ENCODE data around the gene GSDME.

The GSDME gene

DNA sequence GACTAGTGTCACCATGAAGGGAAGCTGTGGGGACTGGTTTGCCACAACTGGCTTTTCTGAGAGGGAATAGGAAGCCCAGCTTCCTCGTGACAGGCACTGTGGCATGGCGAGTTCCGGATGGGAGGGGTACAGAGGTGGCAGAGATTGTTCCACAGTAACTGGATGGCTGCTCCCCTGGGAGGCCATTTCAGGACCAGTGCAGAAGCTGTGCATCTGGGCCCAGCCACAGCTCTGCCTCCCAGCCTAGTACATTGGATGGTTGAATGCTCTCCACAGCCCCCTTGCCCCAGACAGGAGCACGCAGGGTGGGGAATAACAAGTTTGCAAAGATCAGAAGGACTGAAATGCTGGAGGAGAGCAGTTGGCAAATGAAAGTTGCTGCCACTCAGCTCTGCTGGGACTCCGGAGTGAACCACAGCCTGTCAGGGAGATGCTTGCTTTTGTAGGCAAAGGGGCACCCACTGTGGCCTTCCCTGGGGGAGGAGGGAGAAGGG lies 51.8 kb downstream of the GSDME start:
- DNase-seq (ENCODE audit: low read depth, low spot score) = no peak

DNA sequence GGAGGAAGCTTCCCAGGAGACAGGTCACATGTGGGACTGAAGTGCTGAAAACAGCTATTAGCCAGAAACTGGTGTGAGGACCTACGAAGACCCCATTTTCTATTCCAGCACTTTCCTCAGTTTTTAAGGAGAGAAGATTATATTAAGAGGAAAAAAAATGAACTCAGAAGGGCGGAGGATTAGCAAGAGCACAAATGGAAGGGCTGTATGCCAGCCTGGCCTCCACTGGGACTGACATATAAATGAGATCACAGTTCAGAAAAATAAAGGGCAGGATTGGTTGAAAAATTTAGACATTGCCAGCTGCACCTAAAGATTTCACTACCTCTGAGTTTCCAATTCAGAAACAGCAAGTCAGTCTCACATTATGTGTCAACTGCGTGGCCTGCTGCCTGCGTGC lies 53.0 kb downstream of the GSDME start:
- no peak for DNase-seq (ENCODE audit: low read depth, low spot score)

DNA sequence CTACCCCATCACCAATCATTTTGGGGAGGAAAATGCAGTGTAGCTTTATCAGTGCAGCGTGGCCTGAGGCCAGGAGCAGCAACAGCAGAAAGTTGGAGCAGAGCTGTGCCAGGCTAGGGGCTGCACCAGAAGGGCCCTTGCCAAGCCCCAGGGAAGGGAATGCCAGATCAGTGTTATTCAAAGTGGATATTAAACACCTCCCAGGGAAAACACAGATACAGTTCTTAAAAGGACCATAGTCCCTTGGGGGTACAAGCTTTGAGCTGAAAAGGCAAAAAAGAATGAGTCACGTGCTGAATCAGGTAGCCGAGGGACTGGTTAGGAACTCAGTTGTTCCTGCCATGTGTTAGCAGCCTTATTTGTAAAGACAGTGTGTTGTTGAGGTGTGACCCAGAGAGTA lies 54.0 kb downstream of the GSDME start:
- DNase-seq (ENCODE audit: low read depth, low spot score) = no peak

DNA sequence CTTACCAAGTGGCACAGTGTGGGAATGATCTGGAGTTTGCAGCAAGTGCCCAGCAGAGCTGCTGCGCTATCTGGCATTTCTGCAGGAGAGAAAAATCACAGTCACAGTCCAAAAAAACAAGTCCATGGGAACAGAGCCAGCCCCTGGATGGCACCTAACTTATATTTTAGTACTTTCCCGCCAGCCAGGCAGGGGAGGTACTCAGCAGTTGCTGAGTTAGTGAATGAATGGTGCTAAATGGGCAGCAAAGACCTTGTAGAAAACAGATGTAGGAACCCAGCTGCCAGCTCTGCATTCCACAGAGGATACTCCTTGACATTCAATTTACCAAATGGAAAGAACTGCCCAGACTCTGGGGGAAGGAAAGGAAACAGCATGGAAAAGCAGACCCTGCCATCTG lies 54.5 kb downstream of the GSDME start:
- DNase-seq (ENCODE audit: low read depth, low spot score) = no peak

DNA sequence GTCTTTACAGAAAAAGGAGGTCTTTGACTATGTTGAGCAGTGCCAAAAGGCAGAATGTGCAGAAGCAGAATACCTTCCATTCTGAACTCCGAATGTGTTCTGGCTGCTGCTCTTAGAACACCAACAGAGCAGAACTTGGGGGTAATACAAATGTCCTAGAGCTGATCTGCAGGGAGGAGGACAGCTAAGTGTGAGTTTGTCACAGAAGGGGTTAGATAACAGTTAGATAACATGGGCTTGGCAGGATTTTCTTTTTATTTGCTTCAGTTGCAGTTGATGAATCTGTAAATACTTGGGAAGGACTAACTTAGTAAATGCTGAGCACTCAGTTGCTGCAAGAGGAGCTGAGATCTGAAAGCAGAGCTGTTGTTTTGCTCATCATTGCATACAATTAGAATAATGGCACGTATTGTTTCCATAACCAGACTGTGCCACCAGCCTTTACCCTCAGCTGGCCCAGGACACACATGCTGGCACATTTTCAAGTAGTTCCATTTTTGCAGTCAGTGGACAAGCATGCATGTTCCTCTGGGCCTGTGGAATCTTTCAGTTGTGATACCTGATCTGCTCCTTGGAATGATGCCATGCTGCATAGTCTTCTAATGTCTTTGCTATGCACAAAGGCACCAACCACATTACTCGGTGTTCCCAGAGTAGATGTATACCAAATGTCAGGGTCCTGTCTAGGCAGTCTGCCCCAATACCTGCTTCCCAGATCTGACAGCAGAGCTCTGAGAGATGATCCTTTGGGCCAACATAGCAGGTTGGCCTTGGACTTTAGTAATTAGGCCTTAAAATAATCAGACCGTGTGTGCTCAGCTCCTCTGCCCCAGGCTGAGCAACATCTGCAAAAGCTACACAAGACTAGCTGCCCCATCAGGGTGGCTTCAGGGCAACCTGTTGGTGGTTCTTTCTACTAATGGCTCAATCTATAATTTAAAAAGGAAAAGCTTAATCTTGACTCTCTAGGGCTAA lies 55.7 kb downstream of the GSDME start:
- no peak for DNase-seq (ENCODE audit: low read depth, low spot score)

DNA sequence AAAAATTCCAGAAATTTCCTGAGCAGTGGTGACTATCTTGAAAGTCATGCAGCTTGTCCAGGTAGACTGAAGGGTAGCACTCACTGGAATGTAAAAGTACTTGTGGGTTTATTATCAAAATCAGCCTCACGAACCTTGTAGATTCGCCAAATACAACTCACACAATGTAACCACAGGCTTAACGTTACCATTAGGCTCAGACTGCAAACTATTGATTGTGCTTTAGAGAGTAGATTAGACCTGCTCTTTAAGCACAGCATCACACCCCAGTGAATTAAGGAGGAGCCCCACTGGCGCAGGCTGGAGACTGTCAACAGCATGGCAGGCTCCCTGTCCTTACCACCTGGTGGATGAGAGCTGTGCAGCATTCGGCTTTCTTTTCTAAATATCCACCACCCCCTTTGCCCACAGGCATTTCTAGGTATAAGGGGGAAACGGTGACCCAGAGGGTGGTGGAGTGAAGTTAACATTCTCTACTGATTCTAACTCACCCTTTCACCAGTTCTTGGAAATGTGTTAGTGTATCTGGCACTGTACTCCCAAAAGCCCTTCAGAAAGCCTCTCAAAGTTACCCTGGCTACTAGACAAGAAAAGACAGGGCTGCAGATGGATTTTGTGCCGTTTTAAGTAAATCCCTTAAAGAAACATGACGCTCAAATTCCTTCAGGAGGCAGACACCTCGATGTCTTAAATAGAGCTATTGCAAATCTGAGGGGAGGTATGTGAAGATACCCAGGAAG lies 56.6 kb downstream of the GSDME start:
- no peak for DNase-seq (ENCODE audit: low read depth, low spot score)

DNA sequence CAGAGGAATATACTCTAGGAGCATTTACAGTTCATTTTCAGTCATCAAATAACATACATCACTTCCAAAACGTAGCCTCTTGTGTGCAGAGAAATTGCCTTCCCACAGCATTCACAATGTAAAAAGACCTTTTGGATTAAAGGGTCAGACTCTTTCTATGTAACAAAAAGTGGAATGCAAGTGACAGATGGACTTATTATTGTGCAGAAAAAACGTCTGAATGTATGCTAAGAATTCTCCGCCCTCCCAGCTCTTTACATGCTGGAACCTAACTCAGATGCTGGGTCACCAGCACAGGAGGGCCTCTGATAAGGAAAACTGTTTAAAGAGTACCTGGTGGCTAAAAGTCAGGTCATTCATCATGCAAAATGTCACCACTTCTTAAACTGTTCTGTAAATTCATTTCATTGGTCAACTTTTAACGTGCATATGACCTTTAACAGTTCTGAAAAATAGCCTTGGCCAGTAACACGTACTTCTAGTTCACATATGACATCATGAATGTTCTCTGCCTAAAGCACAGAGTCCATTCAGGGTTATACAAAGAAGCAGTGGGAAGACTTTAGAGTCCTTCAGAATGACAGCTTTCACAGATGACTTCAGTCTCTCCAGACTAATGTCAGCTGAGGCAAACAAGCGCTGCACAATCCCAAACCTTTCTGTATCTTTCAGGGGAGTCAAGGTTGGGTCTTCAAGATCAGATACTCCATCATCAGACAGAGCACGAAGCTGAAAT lies 58.6 kb downstream of the GSDME start:
- no peak for DNase-seq (ENCODE audit: low read depth, low spot score)

DNA sequence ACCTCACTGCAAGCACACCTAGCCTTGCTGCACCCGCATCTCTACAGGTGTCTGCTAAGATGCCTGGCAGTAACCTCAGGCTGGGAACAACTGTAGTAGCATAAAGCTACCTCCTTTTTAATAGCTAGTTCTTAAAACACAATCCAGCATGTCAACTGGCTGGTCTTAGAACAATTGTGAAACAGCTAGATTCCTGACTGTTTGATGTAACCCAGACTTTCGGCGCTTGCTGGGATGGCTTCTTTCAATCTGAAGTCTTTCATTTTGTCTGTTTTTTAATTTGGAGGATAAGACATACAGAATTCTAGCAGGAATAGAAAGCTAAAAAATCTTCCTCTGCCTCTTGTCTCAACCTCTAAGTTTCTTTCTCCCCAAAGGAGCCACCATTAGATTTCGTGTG lies 59.8 kb downstream of the GSDME start:
- no peak for DNase-seq (ENCODE audit: low read depth, low spot score)

DNA sequence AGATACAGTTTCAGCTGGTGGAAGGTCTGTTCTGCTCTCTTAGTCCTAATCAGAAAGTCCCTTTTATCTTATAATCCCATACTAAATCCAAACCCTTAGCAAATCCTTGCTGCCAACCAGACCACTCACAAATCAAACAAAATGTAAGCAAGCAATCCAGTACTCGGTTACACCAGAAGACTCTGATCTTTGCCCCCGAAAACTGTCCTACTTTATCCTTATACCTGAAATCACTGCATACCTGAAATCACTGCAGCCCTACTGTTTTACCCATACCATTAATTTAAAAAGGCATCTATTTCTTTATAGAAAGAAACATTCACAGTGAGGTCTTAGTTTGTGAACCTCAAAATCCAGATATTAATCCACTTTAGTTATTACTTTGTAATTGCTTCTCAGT lies 64.7 kb downstream of the GSDME start:
- DNase-seq (ENCODE audit: low read depth, low spot score) = no peak

DNA sequence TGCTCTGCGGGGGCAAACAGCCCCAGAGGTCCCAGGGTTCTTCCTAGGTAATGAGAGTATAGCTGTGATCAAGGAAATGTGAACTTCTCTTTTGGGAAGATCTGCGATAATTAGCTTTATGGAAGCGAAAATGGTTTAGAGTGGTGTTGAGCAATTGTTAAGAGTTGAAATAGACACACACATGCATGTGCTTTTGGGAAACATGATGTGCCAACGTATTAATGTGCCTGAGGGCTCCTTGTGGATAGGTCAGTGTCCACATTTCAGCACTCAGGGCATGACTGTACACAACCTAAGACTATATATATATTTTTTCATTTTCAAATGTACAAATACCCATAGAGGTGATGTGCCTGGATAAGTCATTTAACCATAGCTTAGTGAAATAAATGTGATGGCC lies 67.0 kb downstream of the GSDME start:
- no peak for DNase-seq (ENCODE audit: low read depth, low spot score)

DNA sequence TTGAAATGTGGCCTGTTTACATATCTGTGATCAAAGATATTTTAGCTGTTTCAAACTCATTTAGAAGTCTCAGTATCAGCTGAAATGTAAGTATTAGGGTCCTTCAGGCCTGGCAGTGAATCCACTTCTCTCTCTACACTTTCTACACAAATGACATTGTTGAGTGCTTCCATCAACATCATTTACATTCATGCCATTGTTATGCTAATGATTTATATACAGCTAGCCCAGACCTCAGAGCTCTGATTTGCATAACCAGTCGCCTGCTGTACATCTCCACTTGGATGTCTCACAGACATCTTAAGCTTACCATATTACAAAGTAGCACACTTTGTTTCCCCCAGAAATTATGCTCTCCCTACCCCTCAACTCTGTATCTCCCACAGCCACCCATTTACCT lies 71.6 kb downstream of the GSDME start:
- no peak for DNase-seq (ENCODE audit: low read depth, low spot score)

DNA sequence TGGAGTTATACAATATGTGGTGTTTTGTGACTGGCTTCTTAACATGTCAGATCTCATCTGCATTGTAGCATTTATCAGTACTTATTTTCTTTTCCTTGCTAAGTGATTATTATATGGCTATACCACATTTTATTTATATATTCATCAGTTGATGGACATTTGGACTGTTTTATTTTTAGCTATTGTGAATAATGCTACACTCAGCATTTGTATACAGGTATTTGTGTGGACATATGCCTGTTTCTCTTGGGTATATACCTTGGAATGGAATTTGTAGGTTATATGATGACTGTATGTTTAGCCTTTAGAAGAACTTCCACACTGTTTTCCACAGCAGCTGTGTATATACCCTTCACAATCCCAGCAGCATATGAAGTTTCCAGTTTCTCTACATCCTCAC lies 86.5 kb downstream of the GSDME start:
- no peak for DNase-seq (ENCODE audit: low read depth, low spot score)

DNA sequence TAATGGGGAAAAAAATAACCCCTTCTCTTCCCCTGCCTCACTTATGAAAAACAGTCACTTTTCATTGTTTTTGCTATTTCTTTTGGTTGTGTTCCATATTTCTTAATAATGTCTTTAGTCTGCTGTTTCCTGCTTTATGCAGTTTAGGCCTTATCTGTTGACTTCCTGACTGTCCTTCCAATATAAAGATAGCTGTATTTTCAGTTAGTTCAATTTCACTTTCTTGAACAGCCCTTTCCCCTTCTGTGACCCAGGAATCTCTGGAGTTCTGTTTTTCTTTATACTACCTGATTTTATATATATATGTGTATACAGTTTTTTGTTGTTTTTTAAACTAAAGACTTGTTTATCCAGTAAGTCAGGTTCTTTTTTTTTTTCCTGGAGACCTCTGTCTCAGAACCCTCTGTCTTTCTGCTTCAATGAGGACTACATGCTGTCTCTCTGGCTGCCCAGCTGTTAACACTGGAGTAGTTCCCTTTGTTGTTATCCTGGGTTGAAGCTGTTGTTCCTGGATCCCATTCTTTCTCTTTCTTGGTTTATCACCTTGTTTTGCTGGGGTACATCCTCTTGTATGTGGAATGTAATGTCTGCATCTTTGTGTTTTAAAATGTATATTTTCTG lies 87.2 kb downstream of the GSDME start:
- no peak for DNase-seq (ENCODE audit: low read depth, low spot score)

DNA sequence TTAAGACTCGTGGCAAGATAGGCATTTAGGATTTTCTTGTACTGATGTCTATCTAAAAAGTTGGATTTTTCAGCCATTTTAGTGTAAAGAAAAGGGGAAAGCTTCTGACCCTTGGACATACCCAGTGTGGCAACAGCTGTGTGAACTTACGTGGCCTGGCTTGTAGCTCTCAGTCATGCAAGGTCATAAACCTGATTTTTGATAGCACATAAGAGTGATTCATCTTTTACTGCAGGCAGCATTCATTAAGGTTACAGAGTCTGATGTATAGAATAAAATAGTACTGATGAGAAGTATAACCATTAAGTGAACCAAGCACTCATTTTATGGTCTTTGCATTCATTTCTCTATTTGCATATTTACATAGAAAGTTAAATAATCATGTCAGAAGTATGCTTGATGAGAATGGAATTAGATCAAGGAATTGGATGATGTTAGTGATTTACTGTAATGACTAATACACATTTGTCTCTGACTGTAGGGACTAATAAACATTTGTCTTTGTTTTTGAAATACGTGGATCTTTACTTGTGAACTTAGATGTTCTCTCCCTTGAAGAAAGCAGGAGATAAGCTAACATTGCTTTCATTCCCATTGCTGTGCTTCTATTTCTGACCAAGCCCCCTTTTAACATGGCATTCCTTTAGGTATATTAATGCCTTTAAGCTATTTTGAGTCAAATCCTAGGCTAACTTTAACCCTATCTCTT lies 88.2 kb downstream of the GSDME start:
- DNase-seq (ENCODE audit: low read depth, low spot score) = no peak

DNA sequence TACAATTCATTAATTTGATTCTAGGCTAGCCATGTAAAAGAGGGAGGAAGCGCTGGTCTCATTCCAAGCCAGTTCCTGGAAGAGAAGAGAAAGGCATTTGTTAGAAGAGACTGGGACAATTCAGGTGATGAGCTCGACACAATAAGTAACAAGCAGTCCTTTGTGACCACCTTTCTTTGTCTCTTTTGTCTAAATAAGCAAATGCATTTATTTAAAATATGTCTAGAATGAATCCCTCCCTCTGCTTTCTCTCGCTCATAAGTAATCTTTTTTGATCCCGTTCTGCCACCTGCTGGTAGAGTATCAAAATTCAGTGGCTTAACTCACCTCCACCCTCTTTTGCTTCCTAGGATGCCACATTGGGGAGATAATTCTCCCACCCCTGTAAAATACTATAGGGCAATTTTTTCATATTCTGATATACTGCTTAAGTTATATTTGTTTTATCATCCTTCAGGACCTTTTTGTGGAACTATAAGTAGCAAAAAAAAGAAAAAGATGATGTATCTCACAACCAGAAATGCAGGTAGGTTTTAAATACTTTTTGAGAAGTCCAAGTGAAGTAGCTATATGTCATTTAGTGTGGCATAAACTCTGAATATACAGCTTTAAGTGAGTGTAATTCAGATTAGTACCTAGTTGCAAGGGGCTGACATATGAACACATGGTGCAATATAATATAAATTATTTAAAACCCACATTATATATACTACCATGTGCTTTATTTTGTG lies 91.5 kb downstream of the GSDME start:
- peak; percentile 17 for DNase-seq (ENCODE audit: low read depth, low spot score)

DNA sequence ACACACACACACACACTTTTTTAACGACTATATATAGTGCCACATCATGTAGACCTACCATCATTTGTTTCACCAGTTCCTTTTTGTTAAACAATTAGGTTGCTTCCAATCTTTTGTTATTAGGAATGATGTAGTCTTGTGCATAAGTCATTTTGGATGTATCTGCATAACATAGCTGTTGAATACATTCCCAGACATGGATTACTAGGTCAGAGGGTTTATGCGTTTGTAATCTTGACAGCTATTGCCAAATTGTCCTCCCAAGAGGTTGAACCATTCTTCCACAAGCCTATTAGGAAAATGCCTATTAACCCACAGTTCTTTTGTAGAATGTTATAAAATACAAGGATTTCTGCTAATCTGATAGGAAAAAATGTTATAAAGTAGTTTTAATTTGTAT lies 96.7 kb downstream of the GSDME start:
- DNase-seq (ENCODE audit: low read depth, low spot score) = no peak

DNA sequence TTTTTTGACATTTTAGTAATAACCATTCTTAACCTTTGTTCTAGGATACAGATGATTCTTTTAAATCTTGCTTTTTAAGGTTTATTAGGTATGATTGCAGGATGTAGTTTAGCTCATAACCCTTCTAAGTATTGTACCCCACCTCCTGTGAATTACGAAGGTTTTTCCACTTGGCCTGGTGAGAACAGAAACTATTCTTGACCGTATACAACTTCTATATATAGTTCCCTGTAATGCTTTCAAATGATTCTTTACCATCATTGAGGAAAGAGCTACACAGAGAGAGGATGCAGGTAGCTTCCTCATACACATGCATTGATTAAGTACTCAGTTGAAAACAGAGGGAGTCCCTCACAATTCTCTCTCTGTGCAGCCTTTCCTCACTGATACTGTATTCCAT lies 97.8 kb downstream of the GSDME start:
- DNase-seq (ENCODE audit: low read depth, low spot score) = no peak

DNA sequence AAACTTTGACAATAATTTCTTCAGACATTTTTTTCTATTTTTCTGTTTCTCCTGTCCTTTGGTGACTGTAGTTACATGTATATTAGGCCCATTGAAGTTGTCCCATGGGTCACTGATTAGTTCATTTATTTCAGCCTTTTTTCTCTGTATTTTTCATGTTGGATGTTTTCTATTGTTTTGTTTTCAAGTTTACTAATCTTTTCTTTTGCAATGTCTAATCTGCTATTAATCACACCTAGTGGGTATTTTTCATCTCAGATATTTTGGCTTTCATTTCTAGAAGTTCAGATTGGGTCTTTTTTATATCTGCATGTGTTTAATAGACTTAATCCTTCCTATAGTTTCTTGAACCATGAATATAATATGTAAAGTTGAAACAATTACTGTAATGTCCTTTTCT lies 99.3 kb downstream of the GSDME start:
- DNase-seq (ENCODE audit: low read depth, low spot score) = no peak

DNA sequence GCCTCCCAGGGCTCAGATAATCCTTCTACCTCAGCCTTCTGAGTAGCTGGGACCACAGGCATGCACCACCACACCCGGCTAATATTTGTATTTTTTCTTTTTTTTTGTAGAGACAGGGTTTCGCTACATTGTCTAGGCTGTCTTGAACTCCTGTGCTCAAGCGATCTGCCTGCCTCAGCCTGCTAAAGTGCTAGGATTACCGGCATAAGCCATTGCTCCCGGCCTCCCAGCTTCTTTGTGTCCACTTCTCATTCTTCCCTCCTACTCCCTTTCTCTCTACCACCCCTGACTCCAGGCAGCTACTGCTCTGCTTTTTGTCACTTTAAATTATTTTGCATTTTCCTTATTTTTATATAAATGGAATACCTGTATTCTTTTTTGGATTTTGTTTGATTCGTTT lies 100.7 kb downstream of the GSDME start:
- DNase-seq (ENCODE audit: low read depth, low spot score) = no peak

DNA sequence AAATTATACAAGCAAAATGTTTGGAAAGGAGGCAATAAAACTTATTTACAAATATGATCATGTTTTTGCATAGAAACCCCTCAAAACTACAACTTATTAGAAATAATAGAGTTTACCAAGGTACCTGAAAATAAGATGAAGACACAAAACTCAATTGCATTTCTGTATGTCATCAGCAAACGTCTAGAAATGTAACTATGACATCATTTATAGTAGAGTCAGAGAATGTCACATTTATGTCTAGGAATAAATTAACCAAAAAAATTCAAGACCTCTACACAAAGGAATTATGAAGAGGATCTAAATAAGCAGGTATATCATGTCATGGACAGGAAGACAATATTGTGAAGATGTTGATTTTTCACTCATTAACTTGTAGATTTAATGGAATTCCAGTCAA lies 103.0 kb downstream of the GSDME start:
- no peak for DNase-seq (ENCODE audit: low read depth, low spot score)
